Vagina (tissue), 2 donors: ENCODE measurements around the gene RPH3AL.

Experiments used
- CTCF ChIP-seq, 3 experiments: fragments of 450-650 bp in 2 of 3; fragments of 200-600 bp in 1 of 3; sonication (generic) in 1 of 3; IDR thresholded peaks; one replicate each; pipeline ENCODE4 v1.5.1; 2017 to 2019; ENCODE audit warnings: antibody characterized with exemption in 3 of 3, mild to moderate bottlenecking in 2 of 3, moderate library complexity in 2 of 3
- POLR2AphosphoS5 ChIP-seq, 2 donors: sonication (generic); formaldehyde crosslinking; IDR thresholded peaks; one replicate each; pipeline ENCODE4 v1.9.0; 2017; ENCODE audit warnings: antibody characterized with exemption in 2 of 2, mild to moderate bottlenecking in 2 of 2, low read depth in 1 of 2; ENCODE audit not compliant: insufficient read depth in 1 of 2

- no peak for TF ChIP-seq CTCF (IDR thresholded peaks at IDR 0.05)
- TF ChIP-seq POLR2AphosphoS5 (IDR thresholded peaks at IDR 0.05; ENCODE audit: insufficient read depth in 1 of 2, low read depth in 1 of 2), result no peak
Measured at GRCh38 chr17:312476-313148, 40.0 kb downstream of the RPH3AL start.
